PFSK-1 (cell line): ENCODE data around the gene PATL1.

Experiments used
- POLR2AphosphoS5 ChIP-seq: IDR thresholded peaks from 2 replicates; pipeline ENCODE4 v1.6.1; 2012; ENCODE audit warnings: low read depth, mild to moderate bottlenecking, control low read depth, low read length, moderate library complexity
- REST ChIP-seq, 2 experiments: IDR thresholded peaks; 2 replicates each; pipeline versions ENCODE4 v1.6.1 to v1.8.0; 2011 to 2012; ENCODE audit warnings: low read depth in 2 of 2, low read length in 2 of 2, control low read depth in 1 of 2, inconsistent platforms in 1 of 2, mild to moderate bottlenecking in 1 of 2, moderate library complexity in 1 of 2; ENCODE audit not compliant: insufficient read depth in 1 of 2
- SIN3A ChIP-seq: IDR thresholded peaks from 2 replicates; pipeline ENCODE4 v1.6.1; 2012; ENCODE audit warnings: mild to moderate bottlenecking, low read length, moderate library complexity, borderline replicate concordance; ENCODE audit not compliant: insufficient read depth
- TAF1 ChIP-seq: IDR thresholded peaks from 2 replicates; pipeline ENCODE4 v1.6.1; 2012; ENCODE audit warnings: low read length, control low read depth, borderline replicate concordance; ENCODE audit not compliant: insufficient read depth

GRCh38 chr11:59669611-59670009, 773 bp upstream of the PATL1 start:
- TF ChIP-seq SIN3A, result no peak
- TF ChIP-seq REST (IDR thresholded peaks at IDR 0.05; ENCODE audit: insufficient read depth in 1 of 2, low read depth in 2 of 2, low read length in 2 of 2), result no peak
- TF ChIP-seq POLR2AphosphoS5, result no peak
- TF ChIP-seq TAF1, result no peak
